Measurements from ENCODE around the gene MEGF6.

The MEGF6 gene

GRCh38 chr1:3642919-3643675 lies 31.8 kb upstream of the MEGF6 start:
- no peak for DNase-seq

- no peak for DNase-seq
Measured at GRCh38 chr1:3641816-3642215, 30.5 kb upstream of the MEGF6 start.

- no peak for DNase-seq
Measured at GRCh38 chr1:3641046-3641760, 29.9 kb upstream of the MEGF6 start.

- no peak for DNase-seq
Measured at GRCh38 chr1:3640121-3640837, 29.0 kb upstream of the MEGF6 start.

- no peak for DNase-seq
Measured at GRCh38 chr1:3639397-3639911, 28.1 kb upstream of the MEGF6 start.

GRCh38 chr1:3638676-3639075 lies 27.4 kb upstream of the MEGF6 start:
- DNase-seq, result no peak

- DNase-seq, result no peak
Measured at GRCh38 chr1:3638027-3638426, 26.7 kb upstream of the MEGF6 start.

- DNase-seq, result no peak
Measured at GRCh38 chr1:3636531-3636930, 25.2 kb upstream of the MEGF6 start.

- no peak for DNase-seq
Measured at GRCh38 chr1:3636080-3636479, 24.8 kb upstream of the MEGF6 start.

GRCh38 chr1:3634059-3634800 lies 22.9 kb upstream of the MEGF6 start:
- no peak for DNase-seq

- DNase-seq, result no peak
Measured at GRCh38 chr1:3633344-3634058, 22.2 kb upstream of the MEGF6 start.

GRCh38 chr1:3632716-3633343 lies 21.5 kb upstream of the MEGF6 start:
- DNase-seq, result no peak

- no peak for DNase-seq
Measured at GRCh38 chr1:3632298-3632697, 21.0 kb upstream of the MEGF6 start.

GRCh38 chr1:3631320-3632260 lies 20.3 kb upstream of the MEGF6 start:
- DNase-seq, result no peak

- DNase-seq, result no peak
Measured at GRCh38 chr1:3630914-3631313, 19.6 kb upstream of the MEGF6 start.

- no peak for DNase-seq
Measured at GRCh38 chr1:3630161-3630611, 18.9 kb upstream of the MEGF6 start.

- no peak for DNase-seq
Measured at GRCh38 chr1:3629561-3630160, 18.4 kb upstream of the MEGF6 start.

- no peak for DNase-seq
Measured at GRCh38 chr1:3628445-3628844, 17.1 kb upstream of the MEGF6 start.

- no peak for DNase-seq
Measured at GRCh38 chr1:3627515-3628253, 16.4 kb upstream of the MEGF6 start.

All from activated naive CD4-positive, alpha-beta T cell (primary cell).